Retina (tissue), 1 donor: ENCODE measurements around the gene SCLT1.

Experiments
- DNase-seq: peaks from one replicate; pipeline ENCODE4 v3.0.0-alpha.2; 2016

Gene SCLT1

GRCh38 chr4:128955751-128956150 lies 137.6 kb downstream of the SCLT1 start:
- DNase-seq: no peak

- DNase-seq: no peak
Measured at GRCh38 chr4:128954941-128955340, 138.4 kb downstream of the SCLT1 start.

- DNase-seq: no peak
Measured at GRCh38 chr4:128951316-128951715, 142.0 kb downstream of the SCLT1 start.

GRCh38 chr4:128950796-128951195 lies 142.5 kb downstream of the SCLT1 start:
- no peak for DNase-seq

GRCh38 chr4:128946916-128947315 lies 146.4 kb downstream of the SCLT1 start:
- DNase-seq: no peak

- no peak for DNase-seq
Measured at GRCh38 chr4:128942607-128943006, 150.7 kb downstream of the SCLT1 start.

GRCh38 chr4:128940971-128941370 lies 152.4 kb downstream of the SCLT1 start:
- no peak for DNase-seq

- no peak for DNase-seq
Measured at GRCh38 chr4:128930051-128930450, 163.3 kb downstream of the SCLT1 start.

- DNase-seq: no peak
Measured at GRCh38 chr4:128924951-128925350, 168.4 kb downstream of the SCLT1 start.

- DNase-seq: no peak
Measured at GRCh38 chr4:128921954-128922353, 171.4 kb downstream of the SCLT1 start.

- DNase-seq: no peak
Measured at GRCh38 chr4:128917781-128918180, 175.6 kb downstream of the SCLT1 start.

- DNase-seq: no peak
Measured at GRCh38 chr4:128916832-128917231, 176.5 kb downstream of the SCLT1 start.

- no peak for DNase-seq
Measured at GRCh38 chr4:128915544-128915943, 177.8 kb downstream of the SCLT1 start.

- DNase-seq: no peak
Measured at GRCh38 chr4:128913228-128913627, 180.1 kb downstream of the SCLT1 start.

GRCh38 chr4:128908735-128909134 lies 184.6 kb downstream of the SCLT1 start:
- DNase-seq: no peak

- no peak for DNase-seq
Measured at GRCh38 chr4:128907981-128908380, 185.4 kb downstream of the SCLT1 start.

- no peak for DNase-seq
Measured at GRCh38 chr4:128906581-128906980, 186.8 kb downstream of the SCLT1 start.

GRCh38 chr4:128904821-128905220 lies 188.5 kb downstream of the SCLT1 start:
- DNase-seq: no peak

- DNase-seq: no peak
Measured at GRCh38 chr4:128880662-128881061, 212.7 kb downstream of the SCLT1 start.

GRCh38 chr4:128879971-128880370 lies 213.4 kb downstream of the SCLT1 start:
- no peak for DNase-seq

GRCh38 chr4:128879283-128879682 lies 214.1 kb downstream of the SCLT1 start:
- DNase-seq: no peak

GRCh38 chr4:128877934-128878333 lies 215.4 kb downstream of the SCLT1 start:
- no peak for DNase-seq

- DNase-seq: no peak
Measured at GRCh38 chr4:128876200-128876599, 217.1 kb downstream of the SCLT1 start.

GRCh38 chr4:128871948-128872347 lies 221.4 kb downstream of the SCLT1 start:
- no peak for DNase-seq

GRCh38 chr4:128869776-128870509 lies 223.4 kb downstream of the SCLT1 start:
- no peak for DNase-seq
